PC-3 (cell line): ENCODE results near the gene SELENOF. TPM values are rescaled to one million over a fixed set of nuclear protein-coding genes. Genes with fewer than 3 reads are reported as not detected.
A peak's percentile ranks its signal among the peaks of the same experiment; 100 is the strongest.

ENCODE experiments used
- ATAC-seq: fragments of 200-7000 bp; cut with Tn5 transposase; 2 replicates; pipeline ENCODE4 v1.9.1; 2020; ENCODE audit warnings: mild to moderate bottlenecking, moderate library complexity
- BruUV-seq: library from RNA; stranded (reverse); fragments of 400-500 nt; replicated peaks from 2 replicates; lab custom pipeline; 2021; lab: Mats Ljungman, UMichigan
- CTCF ChIA-PET: fragments of 300-600 bp; sonication (Branson Sonifier 250); formaldehyde crosslinking; loops from one replicate; lab custom pipeline; 2022; ENCODE audit warnings: antibody characterized with exemption; lab: Charles Lee
- POLR2A ChIA-PET: fragments of 300-600 bp; sonication (Branson Sonifier 250); formaldehyde crosslinking; loops from one replicate; lab custom pipeline; 2022; ENCODE audit warnings: antibody characterized with exemption; ENCODE audit not compliant: unreplicated experiment; lab: Charles Lee
- DNase-seq: peaks from one replicate; pipeline ENCODE4 v3.0.0-alpha.2; 2015
- H2AFZ ChIP-seq: fragments of 300-600 bp; sonication (generic); 2 replicates; pipeline ENCODE4 v1.6.0; 2016; ENCODE audit warnings: antibody characterized with exemption, low read length
- H3F3A ChIP-seq: fragments of 300-600 bp; sonication (generic); one replicate; pipeline ENCODE4 v1.6.0; 2017; ENCODE audit warnings: antibody characterized with exemption, low read length, control low read depth, mild to moderate bottlenecking; ENCODE audit not compliant: unreplicated experiment
- H3K27ac ChIP-seq: fragments of 300-600 bp; sonication (generic); 2 replicates; pipeline ENCODE4 v1.5.1; 2016; ENCODE audit warnings: mild to moderate bottlenecking, low read length
- H3K27me3 ChIP-seq: fragments of 300-600 bp; sonication (generic); 2 replicates; pipeline ENCODE4 v1.6.1; 2016; ENCODE audit warnings: low read length, mixed read lengths
- H3K36me3 ChIP-seq: fragments of 300-600 bp; sonication (generic); 2 replicates; pipeline ENCODE4 v1.6.1; 2016; ENCODE audit warnings: low read depth, mixed run types, low read length, mixed read lengths
- H3K4me1 ChIP-seq: fragments of 300-600 bp; sonication (generic); 2 replicates; pipeline ENCODE4 v1.5.1; 2016; ENCODE audit warnings: low read length; ENCODE audit not compliant: insufficient read depth
- H3K4me2 ChIP-seq: fragments of 300-600 bp; sonication (generic); 2 replicates; pipeline ENCODE4 v1.6.0; 2016; ENCODE audit warnings: low read length
- H3K4me3 ChIP-seq: fragments of 300-600 bp; sonication (generic); 2 replicates; pipeline ENCODE4 v1.5.1; 2016; ENCODE audit warnings: mild to moderate bottlenecking, low read length, mixed read lengths
- H3K79me2 ChIP-seq: fragments of 300-600 bp; sonication (generic); 2 replicates; pipeline ENCODE4 v1.6.1; 2017; ENCODE audit warnings: low read length, mixed read lengths
- H3K9ac ChIP-seq: fragments of 300-600 bp; sonication (generic); 2 replicates; pipeline ENCODE4 v1.6.0; 2016; ENCODE audit warnings: mild to moderate bottlenecking, low read length
- H3K9me2 ChIP-seq: fragments of 300-600 bp; sonication (generic); replicated peaks from 2 replicates; pipeline ENCODE4 v1.6.1; 2016; ENCODE audit warnings: mixed run types, low read length, mixed read lengths
- H3K9me3 ChIP-seq: fragments of 300-600 bp; sonication (generic); 2 replicates; pipeline ENCODE4 v1.6.1; 2016; ENCODE audit warnings: low read length, mixed read lengths
- H4K20me1 ChIP-seq: fragments of 300-600 bp; sonication (generic); 2 replicates; pipeline ENCODE4 v1.6.1; 2016; ENCODE audit warnings: low read length, mixed read lengths
- EZH2 ChIP-seq: fragments of 300-600 bp; sonication (generic); IDR thresholded peaks from one replicate; pipeline ENCODE4 v1.6.1; 2017; ENCODE audit warnings: antibody characterized with exemption, mild to moderate bottlenecking, low read length; ENCODE audit not compliant: unreplicated experiment
- EZH2phosphoT487 ChIP-seq: fragments of 300-600 bp; sonication (generic); IDR thresholded peaks from 2 replicates; pipeline ENCODE4 v1.6.1; 2018; ENCODE audit warnings: mild to moderate bottlenecking, antibody characterized with exemption, low read length, borderline replicate concordance
- intact Hi-C: fragments of 100-400 bp; cut with micrococcal nuclease; formaldehyde crosslinking; loops from 2 replicates; pipeline ENCODE4 v1.9.0; 2023
- total RNA-seq: library from RNA; depleted of rRNA; stranded (reverse); fragments of >200 nt; gene quantifications from 2 replicates; pipeline ENCODE4 v1.2.3, GENCODE V29; 2014
- TF ChIP-seq, protein P1 (sequence below): fragments of 300-600 bp; sonication (generic); conservative IDR thresholded peaks from 2 replicates; pipeline ENCODE4 v1.5.1; 2017; ENCODE audit warnings: antibody characterized with exemption, low read depth, mild to moderate bottlenecking, low read length

SELENOF gene
- total RNA-seq, 1 experiment from 2014 or later, result 174 TPM

GRCh38 chr1:86915737-86916235 lies 1.9 kb upstream of the SELENOF start:
- no peak for ATAC-seq
- Histone ChIP-seq H3K4me2 (peak overlapping the region; percentile 96), H4K20me1 (peaks cover 22% of the 10 kb centered on the region), H3K9me2 (no peaks in the 10 kb centered on the region), H3K9ac (peak overlapping the region; percentile 76), H3K9me3 (no peaks in the 10 kb centered on the region), H3K4me3 (peak overlapping the region; percentile 99), H2AFZ (peak overlapping the region; percentile 98), H3K27ac (no peak overlapping the region), H3K36me3 (0 out of 2 replicates have a peak, but pooled peaks cover 1% of the 10 kb centered on the region), H3F3A (no peaks in the 10 kb centered on the region), H3K79me2 (peaks cover 80% of the 10 kb centered on the region), H3K4me1 (peaks cover 28% of the 10 kb centered on the region), H3K27me3 (no peaks in the 10 kb centered on the region)
- BruUV-seq, result no TSS peak
- ChIA-PET CTCF (interaction anchor here (0.6 to 2.3 kb wide), 2 partner anchors 49 to 336 kb away, joined by 3 to 8 read pairs; no protein-coding TSS in a partner anchor), POLR2A (no interaction called here)
- no peak for DNase-seq
- intact Hi-C loops, result loop anchor here (2.0 to 10.0 kb wide), 4 partner anchors 49 to 211 kb away; partner anchors contain the start of gene SH3GLB1
- TF ChIP-seq, protein P1, sequence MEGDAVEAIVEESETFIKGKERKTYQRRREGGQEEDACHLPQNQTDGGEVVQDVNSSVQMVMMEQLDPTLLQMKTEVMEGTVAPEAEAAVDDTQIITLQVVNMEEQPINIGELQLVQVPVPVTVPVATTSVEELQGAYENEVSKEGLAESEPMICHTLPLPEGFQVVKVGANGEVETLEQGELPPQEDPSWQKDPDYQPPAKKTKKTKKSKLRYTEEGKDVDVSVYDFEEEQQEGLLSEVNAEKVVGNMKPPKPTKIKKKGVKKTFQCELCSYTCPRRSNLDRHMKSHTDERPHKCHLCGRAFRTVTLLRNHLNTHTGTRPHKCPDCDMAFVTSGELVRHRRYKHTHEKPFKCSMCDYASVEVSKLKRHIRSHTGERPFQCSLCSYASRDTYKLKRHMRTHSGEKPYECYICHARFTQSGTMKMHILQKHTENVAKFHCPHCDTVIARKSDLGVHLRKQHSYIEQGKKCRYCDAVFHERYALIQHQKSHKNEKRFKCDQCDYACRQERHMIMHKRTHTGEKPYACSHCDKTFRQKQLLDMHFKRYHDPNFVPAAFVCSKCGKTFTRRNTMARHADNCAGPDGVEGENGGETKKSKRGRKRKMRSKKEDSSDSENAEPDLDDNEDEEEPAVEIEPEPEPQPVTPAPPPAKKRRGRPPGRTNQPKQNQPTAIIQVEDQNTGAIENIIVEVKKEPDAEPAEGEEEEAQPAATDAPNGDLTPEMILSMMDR, result no peak
- TF ChIP-seq EZH2phosphoT487, result no peak
- no peak for TF ChIP-seq EZH2

- H3K4me3 ChIP-seq, result peak overlapping the region; percentile 99
- peaks cover 26% of the 10 kb centered on the region for H3K4me1 ChIP-seq
- peak overlapping the region; percentile 98 for H2AFZ ChIP-seq
- no peaks in the 10 kb centered on the region for H3K9me2 ChIP-seq
- intact Hi-C loops, result loop anchor here (2.0 to 10.0 kb wide), 5 partner anchors 43 to 210 kb away; partner anchors contain the start of gene SH3GLB1
- peak overlapping the region; percentile 96 for H3K4me2 ChIP-seq
- H3F3A ChIP-seq, result no peaks in the 10 kb centered on the region
- H3K9me3 ChIP-seq, result no peaks in the 10 kb centered on the region
- H4K20me1 ChIP-seq, result peaks cover 23% of the 10 kb centered on the region
- TF ChIP-seq, protein P1, result no peak
- TF ChIP-seq EZH2, result no peak
- no peak for TF ChIP-seq EZH2phosphoT487
- H3K9ac ChIP-seq, result peak overlapping the region; percentile 76
- H3K36me3 ChIP-seq, result no peaks in the 10 kb centered on the region
- no peaks in the 10 kb centered on the region for H3K27me3 ChIP-seq
- no peak overlapping the region for H3K27ac ChIP-seq
- no TSS peak for BruUV-seq
- CTCF ChIA-PET, result interaction anchor here (2.3 kb wide), 1 partner anchor 50 kb away, joined by 8 read pairs; no protein-coding TSS in a partner anchor
- ATAC-seq (peak; percentile 34), DNase-seq (peak; percentile 56)
- POLR2A ChIA-PET, result no interaction called here
- peaks cover 80% of the 10 kb centered on the region for H3K79me2 ChIP-seq
Measured at GRCh38 chr1:86914998-86915736, 1.2 kb upstream of the SELENOF start.
